Neural cell (in vitro differentiated cells): ENCODE results near the gene USP22. TPM values are rescaled to one million over a fixed set of nuclear protein-coding genes. Genes with fewer than 3 reads are reported as not detected.

Experiments used
- H2AFZ ChIP-seq: fragments of 200-600, 300-800 bp; sonication (generic), shearing (Covaris generic); 2 replicates; pipeline ENCODE4 v1.6.0; 2014; ENCODE audit warnings: low read depth, mild to moderate bottlenecking, antibody characterized with exemption, low read length, moderate library complexity
- H3F3A ChIP-seq: fragments of 200-600 bp; shearing (Covaris generic); 2 replicates; pipeline ENCODE4 v1.6.1; 2016; ENCODE audit warnings: mild to moderate bottlenecking, moderate library complexity, mixed read lengths, antibody characterized with exemption, low read length; ENCODE audit not compliant: insufficient read depth, poor library complexity, severe bottlenecking
- H3K27ac ChIP-seq: fragments of 200-600, 300-800 bp; sonication (generic), shearing (Covaris generic); 2 replicates; pipeline ENCODE4 v1.5.1; 2014; ENCODE audit warnings: mild to moderate bottlenecking, low read length, moderate library complexity
- H3K27me3 ChIP-seq: fragments of 300-800, 200-600 bp; sonication (generic), shearing (Covaris generic); 2 replicates; pipeline ENCODE4 v1.6.0; 2014; ENCODE audit warnings: mild to moderate bottlenecking, low read depth, low read length, moderate library complexity; ENCODE audit not compliant: insufficient read depth
- H3K36me3 ChIP-seq: fragments of 300-800, 200-600 bp; sonication (generic), shearing (Covaris generic); 2 replicates; pipeline ENCODE4 v1.5.1; 2014; ENCODE audit warnings: mild to moderate bottlenecking, antibody characterized with exemption, low read length, moderate library complexity; ENCODE audit not compliant: insufficient read depth
- H3K4me2 ChIP-seq: fragments of 300-800, 200-600 bp; sonication (generic), shearing (Covaris generic); 2 replicates; pipeline ENCODE4 v1.6.0; 2014; ENCODE audit warnings: mild to moderate bottlenecking, low read length
- H3K4me3 ChIP-seq: fragments of 300-800, 200-600 bp; sonication (generic), shearing (Covaris generic); 2 replicates; pipeline ENCODE4 v1.5.1; 2014; ENCODE audit warnings: mild to moderate bottlenecking, low read length, moderate library complexity
- H3K79me2 ChIP-seq: fragments of 200-600 bp; shearing (Covaris generic); replicated peaks from 2 replicates; pipeline ENCODE4 v1.6.0; 2014; ENCODE audit warnings: mild to moderate bottlenecking, low read length, moderate library complexity; ENCODE audit not compliant: insufficient read depth
- H3K9ac ChIP-seq: fragments of 300-800, 200-600 bp; sonication (generic), shearing (Covaris generic); 2 replicates; pipeline ENCODE4 v1.6.1; 2016; ENCODE audit warnings: mild to moderate bottlenecking, low read length, mixed read lengths
- H3K9me2 ChIP-seq: fragments of 200-600 bp; shearing (Covaris generic); 2 replicates; pipeline ENCODE4 v1.6.1; 2016; ENCODE audit warnings: mild to moderate bottlenecking, low read length, mixed read lengths; ENCODE audit not compliant: insufficient read depth
- H3K9me3 ChIP-seq: fragments of 200-600, 300-800 bp; sonication (generic), shearing (Covaris generic); 2 replicates; pipeline ENCODE4 v1.6.1; 2016; ENCODE audit warnings: mild to moderate bottlenecking, mixed run types, low read length, moderate library complexity, mixed read lengths
- H4K20me1 ChIP-seq: fragments of 200-600 bp; shearing (Covaris generic); 2 replicates; pipeline ENCODE4 v1.6.1; 2016; ENCODE audit warnings: mild to moderate bottlenecking, mixed run types; ENCODE audit not compliant: insufficient read depth
- CTCF ChIP-seq: fragments of 450-650 bp; IDR thresholded peaks from 2 replicates; pipeline ENCODE4 v1.5.1; 2014; ENCODE audit warnings: antibody characterized with exemption, mild to moderate bottlenecking, moderate library complexity; ENCODE audit not compliant: poor library complexity, severe bottlenecking
- EP300 ChIP-seq: fragments of 450-650 bp; conservative IDR thresholded peaks from 2 replicates; pipeline ENCODE4 v1.6.1; 2014; ENCODE audit warnings: antibody characterized with exemption, mild to moderate bottlenecking, moderate library complexity; ENCODE audit not compliant: poor library complexity, severe bottlenecking
- EZH2 ChIP-seq: fragments of 200-600, 300-800 bp; shearing (Covaris generic), sonication (generic); IDR thresholded peaks from 2 replicates; pipeline ENCODE4 v1.6.1; 2014; ENCODE audit warnings: antibody characterized with exemption, low read length, borderline replicate concordance, mild to moderate bottlenecking; ENCODE audit not compliant: insufficient read depth, poor library complexity, severe bottlenecking
- MXI1 ChIP-seq: fragments of 450-650 bp; conservative IDR thresholded peaks from 2 replicates; pipeline ENCODE4 v1.6.1; 2014; ENCODE audit warnings: antibody characterized with exemption, mild to moderate bottlenecking; ENCODE audit not compliant: poor library complexity, severe bottlenecking
- POLR2AphosphoS5 ChIP-seq: IDR thresholded peaks from 2 replicates; pipeline ENCODE4 v1.6.1; 2012
- RAD21 ChIP-seq: fragments of 450-650 bp; conservative IDR thresholded peaks from 2 replicates; pipeline ENCODE4 v1.6.1; 2014; ENCODE audit warnings: antibody characterized with exemption, mild to moderate bottlenecking, moderate library complexity
- REST ChIP-seq: IDR thresholded peaks from 2 replicates; pipeline ENCODE4 v1.6.1; 2012; ENCODE audit warnings: borderline replicate concordance
- SMC3 ChIP-seq: fragments of 450-650 bp; conservative IDR thresholded peaks from 2 replicates; pipeline ENCODE4 v1.6.1; 2014; ENCODE audit warnings: antibody characterized with exemption, mild to moderate bottlenecking, moderate library complexity; ENCODE audit not compliant: poor library complexity
- TAF1 ChIP-seq: IDR thresholded peaks from 2 replicates; pipeline ENCODE4 v1.6.1; 2012; ENCODE audit warnings: low read depth
- polyA plus RNA-seq: library from polyadenylated mRNA; depleted of rRNA; stranded (reverse); fragments of >200 nt; gene quantifications from 2 replicates; pipeline ENCODE4 v1.2.3, GENCODE V29; 2014

USP22 gene
- polyA plus RNA-seq, 1 donor from 2014 or later: 269 TPM

GRCh38 chr17:20983359-20983637 is 59.5 kb downstream of the USP22 start:
- Histone ChIP-seq H2AFZ (no peak overlapping the region), H3K9me2 (no peaks in the 10 kb centered on the region), H3F3A (no peaks in the 10 kb centered on the region), H3K36me3 (no peaks in the 10 kb centered on the region), H3K4me2 (no peak overlapping the region), H3K27me3 (no peaks in the 10 kb centered on the region), H3K4me3 (no peak overlapping the region), H4K20me1 (no peaks in the 10 kb centered on the region), H3K27ac (no peak overlapping the region), H3K79me2 (no peaks in the 10 kb centered on the region), H3K9ac (no peak overlapping the region), H3K9me3 (no peaks in the 10 kb centered on the region)
- TF ChIP-seq POLR2AphosphoS5 (no peak), SMC3 (no peak), MXI1 (no peak), TAF1 (no peak), CTCF (no peak), RAD21 (no peak), EZH2 (no peak), EP300 (no peak), REST (no peak)

GRCh38 chr17:20982589-20983358 is 60.0 kb downstream of the USP22 start:
- H3K9me2 ChIP-seq: no peaks in the 10 kb centered on the region
- TF ChIP-seq RAD21: no peak
- no peak for TF ChIP-seq REST
- no peak for TF ChIP-seq POLR2AphosphoS5

More at GRCh38 chr17:20982589-20983358, 60.0 kb downstream of the USP22 start:
- Histone ChIP-seq H3K9ac (no peak overlapping the region), H3K9me3 (no peaks in the 10 kb centered on the region), H2AFZ (no peak overlapping the region), H3K79me2 (no peaks in the 10 kb centered on the region), H3K4me2 (no peak overlapping the region), H3K27me3 (no peaks in the 10 kb centered on the region), H3K36me3 (no peaks in the 10 kb centered on the region), H4K20me1 (no peaks in the 10 kb centered on the region), H3K4me3 (no peak overlapping the region), H3K27ac (no peak overlapping the region), H3F3A (no peaks in the 10 kb centered on the region)
